IPS DF 4.7 (cell line): Measurements from ENCODE around the gene OLA1.

Experiments used
- DNase-seq: peaks from one replicate; pipeline ENCODE4 v3.0.0-alpha.2; 2013; ENCODE audit warnings: low spot score; ENCODE audit errors: extremely low read depth

The OLA1 gene

DNA sequence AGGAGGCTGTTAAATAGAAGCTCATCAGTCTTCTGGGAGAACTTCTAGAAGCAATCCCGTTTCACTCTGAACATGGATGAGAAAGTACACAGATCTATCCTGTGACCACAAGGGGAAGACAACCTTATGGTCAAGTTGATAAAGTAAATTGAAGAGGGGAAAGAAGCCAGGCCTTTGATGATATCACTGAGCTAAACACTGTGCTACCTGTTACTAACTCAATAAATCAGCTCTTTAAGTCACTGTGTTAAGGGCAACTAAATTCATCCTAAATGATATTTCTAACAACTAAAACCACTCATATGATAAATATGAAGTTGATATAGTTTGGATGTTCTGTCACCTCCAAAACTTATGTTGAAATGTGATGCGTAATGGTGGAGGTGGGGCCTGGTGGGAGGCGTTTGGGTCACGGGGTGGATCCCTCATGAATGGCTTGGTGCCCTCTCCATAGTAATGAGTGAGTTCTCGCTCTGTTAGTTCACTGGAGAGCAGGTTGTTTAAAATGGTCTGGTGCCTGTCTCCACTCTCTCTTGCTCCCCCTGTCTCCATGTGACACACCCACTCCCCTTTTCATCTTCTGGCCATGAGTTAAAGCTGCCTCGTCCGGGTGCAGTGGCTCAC, 23.6 kb downstream of the OLA1 start:
- DNase-seq, result no peak

DNA sequence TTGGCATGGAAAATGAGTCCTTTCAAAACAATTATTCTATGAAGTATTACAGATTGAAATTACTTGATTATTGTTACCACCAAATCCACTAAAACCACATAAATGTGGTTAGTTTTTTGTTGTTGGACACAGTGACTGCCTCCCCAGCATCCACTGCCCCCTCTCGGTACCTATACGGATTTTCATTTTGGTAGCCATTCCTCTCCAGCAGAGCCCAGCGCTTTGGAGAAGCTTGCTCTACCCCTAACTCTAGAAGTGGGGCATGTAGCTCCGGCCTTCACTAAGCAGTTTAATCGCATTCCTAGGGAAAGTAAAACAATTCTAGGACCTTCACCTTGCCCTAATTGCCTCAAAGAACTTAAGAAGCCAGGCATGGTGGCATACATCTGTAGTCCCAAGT, 24.2 kb downstream of the OLA1 start:
- no peak for DNase-seq

DNA sequence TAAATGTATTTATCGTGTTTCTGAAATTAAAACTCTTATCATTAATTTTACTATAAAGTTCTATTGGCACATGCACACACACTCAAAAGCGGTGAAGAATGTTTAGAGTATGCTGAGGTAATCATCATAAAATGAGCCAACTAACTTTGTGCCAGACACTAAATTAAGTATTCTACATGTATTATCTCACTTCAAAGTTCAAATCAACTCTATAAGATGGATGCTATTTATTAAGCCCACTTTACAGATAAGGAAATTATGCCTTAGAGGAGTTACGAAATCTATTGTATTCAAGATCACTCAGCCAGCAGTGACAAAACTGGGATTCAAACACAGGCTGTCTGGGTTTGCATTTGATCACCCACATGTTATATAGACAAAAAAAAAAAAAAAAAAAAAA, 24.9 kb downstream of the OLA1 start:
- no peak for DNase-seq

DNA sequence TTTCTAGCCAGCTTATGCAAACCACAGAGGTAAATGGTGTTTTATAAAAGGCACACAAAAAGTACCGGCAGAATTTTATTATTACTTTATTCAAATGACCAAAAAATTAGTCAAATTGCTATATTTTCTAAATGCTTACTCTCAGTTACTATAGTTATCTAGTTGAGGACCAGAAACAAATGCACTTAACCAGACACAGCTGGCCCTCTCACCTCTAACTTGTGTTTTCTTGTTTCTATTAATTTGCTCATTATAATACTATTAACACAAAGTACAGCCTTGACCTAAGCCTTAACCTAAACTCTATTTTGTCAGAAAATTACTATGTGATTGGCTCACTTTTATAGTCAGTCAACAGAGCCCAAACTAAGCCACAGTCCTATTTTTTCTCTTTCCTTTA, 26.2 kb downstream of the OLA1 start:
- no peak for DNase-seq

DNA sequence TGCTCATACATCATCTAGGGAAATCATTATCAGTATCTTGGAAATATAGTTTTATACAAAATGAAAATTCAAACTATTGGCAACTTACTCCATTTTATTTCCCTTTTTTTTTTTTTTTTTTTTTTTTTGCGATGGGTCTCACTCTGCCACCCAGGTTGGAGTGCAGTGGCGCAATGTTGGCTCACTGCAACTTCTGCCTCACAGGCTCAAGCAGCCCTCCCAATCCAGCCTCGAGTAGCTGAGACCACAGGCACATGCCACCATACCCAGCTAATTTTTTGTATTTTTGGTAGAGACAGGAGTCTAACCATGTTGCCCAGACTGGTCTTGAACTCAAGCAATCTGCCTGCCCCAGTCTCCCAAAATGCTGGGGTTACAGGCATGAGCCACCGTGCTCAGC, 29.0 kb downstream of the OLA1 start:
- no peak for DNase-seq

DNA sequence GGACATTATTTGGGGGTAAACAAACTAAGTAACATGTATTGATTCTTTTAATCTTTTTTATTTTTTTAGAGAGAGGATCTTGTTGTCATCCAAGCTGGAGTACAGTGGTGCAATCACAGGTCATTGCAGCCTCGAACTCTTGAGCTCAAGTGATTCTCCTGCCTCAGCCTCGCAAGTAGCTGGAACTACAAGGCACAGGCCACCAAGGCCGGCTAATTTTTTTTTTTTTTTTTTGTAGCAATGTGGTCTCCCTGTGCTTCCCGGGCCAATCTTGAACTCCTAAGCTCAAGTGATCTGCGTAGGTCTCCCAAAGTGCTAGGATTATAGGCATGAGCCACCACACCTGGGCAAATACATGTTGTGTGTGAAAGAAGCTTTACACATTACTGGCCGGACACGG, 29.6 kb downstream of the OLA1 start:
- DNase-seq, result no peak

DNA sequence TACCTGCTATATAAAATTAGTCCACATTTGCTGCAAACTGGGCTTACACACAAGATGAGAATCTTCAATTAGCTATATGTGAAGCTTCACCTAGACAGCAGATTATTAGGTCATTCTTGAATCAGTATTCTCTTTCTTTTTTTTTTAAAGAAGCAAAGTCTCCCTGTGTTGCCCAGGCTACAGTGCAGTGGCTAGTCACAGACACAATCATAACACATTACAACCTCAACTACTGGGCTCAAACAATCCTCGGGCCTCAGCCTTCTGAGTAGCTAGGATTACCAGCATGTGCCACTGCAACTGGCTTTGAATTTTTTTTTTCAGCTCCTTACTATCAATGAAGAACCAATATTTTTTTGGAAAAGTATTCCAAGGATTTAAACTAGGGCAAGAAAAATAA, 30.5 kb downstream of the OLA1 start:
- no peak for DNase-seq

DNA sequence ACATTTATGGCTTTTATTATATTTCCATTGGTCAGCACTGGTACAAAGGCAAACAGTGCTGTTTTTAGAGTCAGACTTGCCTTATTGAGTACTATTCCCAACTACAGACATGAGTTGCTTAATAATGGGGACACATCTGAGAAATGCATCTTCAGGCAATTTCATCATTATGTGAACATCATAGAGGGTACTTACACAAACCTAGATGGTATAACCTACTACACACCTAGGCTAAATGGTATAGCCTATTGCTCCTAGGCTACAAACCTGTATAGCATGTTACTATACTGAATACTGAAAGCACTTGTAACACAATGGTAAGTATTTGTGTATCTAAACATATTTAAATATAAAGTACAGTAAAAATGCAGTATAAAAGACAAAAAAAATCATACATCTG, 36.4 kb downstream of the OLA1 start:
- no peak for DNase-seq

DNA sequence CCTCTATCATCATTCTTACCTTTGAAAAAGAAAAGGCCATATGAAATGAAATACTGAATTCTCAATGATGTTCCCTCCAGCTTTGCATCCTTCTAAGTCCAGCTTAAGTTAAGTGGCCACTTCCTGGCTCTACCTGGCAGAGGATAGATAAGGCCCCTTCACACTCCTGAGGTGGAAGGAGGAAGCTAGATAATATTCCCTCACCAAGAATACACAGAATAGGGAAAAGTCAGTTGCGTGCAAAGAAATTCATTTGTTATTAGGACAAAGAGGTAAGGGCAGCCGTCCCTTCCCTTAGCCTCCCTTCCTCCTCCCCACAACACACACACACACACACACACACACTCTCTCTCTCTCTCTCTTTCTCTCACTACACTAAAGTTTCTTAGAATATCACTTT, 37.5 kb downstream of the OLA1 start:
- DNase-seq, result no peak

DNA sequence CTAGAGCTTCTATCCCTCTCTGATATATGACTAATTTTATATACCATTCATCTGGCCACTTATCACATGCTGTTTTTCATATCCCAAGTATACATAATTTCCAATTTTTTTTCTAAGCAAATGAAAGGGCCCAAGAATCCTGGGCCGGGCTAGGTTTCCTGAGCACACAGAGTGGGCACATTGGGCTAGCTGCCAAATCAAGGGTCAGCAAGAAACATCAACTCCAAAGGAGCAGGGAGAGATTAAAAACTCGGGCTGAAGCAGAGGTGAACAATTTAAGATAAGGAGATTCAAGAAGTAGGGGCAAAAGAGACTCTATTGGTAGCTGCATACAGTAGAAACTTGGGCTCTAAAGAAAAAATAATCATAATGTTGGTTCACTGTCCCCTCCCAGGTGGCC, 39.0 kb downstream of the OLA1 start:
- no peak for DNase-seq

DNA sequence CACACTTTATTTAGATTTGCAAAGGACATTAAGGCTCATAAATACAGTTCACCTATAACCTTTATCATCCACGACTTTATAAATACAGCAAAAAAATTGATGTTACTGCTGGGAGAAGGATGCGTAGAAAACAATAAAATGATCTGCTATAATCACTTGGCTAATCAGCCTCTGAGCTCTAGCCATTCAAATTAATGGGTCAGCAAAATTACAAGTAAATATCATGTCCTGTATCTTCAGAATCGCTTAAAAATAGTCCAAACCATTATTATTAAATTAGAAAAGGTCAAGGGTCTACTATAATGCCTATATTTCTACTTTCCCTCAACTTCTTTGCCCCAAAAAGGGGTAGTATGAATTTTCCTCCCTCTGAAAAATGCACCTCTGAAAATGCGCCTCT, 40.3 kb downstream of the OLA1 start:
- DNase-seq, result no peak

DNA sequence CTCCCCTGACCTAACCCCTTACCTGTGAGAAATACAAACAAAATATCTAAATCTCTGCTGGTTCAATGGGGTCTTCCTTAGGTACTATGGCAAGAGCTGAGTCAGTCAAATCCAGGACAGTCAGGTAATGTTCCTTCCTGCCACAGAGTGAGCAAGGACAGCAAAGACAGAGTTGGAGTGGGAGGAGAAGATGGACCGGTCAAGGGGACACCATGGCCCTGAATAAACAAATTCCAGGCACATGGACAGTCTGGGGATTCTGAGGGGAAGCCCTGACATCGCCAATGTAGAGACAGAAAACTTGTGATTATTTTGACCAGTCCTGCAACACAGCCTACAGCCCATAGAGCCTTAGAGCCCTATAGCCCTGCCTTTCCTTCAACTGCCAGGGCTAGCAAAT, 42.8 kb downstream of the OLA1 start:
- no peak for DNase-seq

DNA sequence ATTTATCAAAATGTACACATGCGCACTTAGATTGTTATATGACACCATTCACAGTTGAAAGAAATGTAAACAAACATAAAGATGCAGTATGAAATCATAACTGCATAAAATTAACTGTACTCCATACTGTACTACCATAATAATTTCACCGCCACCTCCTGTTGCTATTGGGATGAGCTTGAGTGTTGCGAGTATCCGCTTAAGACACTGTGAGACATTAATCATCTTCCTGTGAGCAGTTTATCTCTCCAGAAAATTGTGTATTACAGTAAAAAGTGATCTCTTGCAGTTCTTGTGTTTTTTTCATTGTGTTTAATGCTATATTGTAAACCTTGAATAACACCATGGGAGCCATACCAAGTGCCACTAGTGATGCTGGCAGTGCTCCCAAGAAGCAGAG, 46.1 kb downstream of the OLA1 start:
- no peak for DNase-seq

DNA sequence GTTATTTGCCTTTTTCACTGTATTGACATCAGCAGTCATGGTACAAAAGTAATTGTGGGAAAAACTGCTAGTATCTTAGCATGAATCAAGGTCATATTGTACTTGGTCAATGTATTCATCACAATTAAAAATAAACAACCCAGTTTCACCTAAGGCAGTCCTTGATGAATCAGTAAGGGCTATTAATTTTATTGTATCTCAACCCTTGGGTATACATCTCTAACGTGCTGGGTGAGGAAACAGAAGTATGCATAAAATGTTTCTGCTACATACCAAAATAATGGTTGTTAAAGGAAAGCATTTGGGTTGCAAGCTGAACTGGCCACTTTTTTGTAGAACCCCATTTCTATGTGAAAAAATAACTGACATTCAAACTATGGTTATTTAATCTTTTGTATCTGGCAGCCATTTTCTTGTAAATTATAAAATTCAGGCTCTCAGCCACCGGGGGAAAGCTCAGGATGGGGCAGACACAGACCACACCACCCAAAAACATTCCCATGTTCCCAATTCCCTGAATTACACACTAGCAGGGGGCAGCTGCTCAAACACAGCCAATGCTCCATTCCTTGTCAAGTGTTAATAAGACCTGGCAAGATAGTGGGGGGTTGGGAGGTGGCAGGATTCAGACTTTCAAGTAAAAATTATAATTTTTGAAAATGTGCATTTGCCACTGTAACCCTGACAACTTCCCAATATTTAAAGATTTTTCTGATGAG, 49.3 kb downstream of the OLA1 start:
- no peak for DNase-seq

DNA sequence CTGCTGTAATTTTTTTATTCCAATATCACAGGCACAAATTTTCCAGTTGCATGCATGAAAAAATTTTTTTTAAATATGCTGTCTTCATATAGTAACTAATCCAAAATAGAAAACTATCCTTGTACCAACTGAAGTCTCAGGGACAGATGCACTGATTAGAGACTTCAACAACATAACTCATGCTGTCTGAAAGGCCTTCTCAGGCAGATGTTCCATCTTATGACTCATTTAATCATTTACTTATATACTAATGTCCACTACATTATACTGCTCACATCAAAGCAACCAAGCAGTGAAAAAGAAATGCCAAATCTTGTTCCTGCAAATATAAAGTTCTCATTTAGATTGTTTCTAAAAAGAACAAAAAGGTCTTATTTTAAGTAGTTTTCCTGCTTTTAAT, 53.1 kb downstream of the OLA1 start:
- no peak for DNase-seq

DNA sequence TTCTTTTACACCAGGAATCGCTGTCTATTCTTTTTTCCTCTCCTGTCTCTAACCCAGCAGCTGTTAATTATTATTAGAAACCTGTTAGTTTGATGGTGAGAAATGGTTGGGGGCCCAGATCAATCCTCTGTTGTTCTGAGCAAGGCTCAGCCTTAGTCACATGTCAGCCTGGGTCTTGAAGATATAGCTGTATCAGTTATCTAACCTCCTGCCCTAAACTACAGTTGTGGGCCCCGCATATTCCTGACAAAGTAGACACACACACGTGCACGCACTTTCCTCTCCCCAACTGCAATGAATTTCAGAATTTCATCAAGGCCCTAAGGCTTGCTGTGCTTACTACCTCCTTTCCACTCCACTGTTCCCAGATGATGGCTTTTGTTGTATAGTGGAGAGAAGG, 54.6 kb downstream of the OLA1 start:
- DNase-seq, result no peak

DNA sequence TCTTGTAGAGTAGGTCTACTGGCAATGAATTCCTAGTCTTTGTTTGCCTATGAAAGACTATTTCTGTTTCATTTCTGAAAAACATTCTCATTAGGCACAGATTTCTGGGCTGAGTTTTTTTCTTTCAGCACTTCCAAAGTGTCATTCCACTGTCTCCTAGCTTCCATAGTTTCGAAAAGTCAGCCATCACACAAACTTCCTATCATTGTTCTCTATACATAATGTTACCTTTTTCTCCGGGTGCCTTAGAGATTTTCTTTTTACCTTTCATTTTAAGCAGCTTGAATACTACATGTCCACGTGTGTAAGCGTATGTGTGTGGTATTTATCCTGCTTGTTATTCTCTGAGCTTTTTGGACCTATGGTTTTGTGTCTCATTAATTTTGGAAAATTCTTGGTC, 55.7 kb downstream of the OLA1 start:
- DNase-seq, result no peak

DNA sequence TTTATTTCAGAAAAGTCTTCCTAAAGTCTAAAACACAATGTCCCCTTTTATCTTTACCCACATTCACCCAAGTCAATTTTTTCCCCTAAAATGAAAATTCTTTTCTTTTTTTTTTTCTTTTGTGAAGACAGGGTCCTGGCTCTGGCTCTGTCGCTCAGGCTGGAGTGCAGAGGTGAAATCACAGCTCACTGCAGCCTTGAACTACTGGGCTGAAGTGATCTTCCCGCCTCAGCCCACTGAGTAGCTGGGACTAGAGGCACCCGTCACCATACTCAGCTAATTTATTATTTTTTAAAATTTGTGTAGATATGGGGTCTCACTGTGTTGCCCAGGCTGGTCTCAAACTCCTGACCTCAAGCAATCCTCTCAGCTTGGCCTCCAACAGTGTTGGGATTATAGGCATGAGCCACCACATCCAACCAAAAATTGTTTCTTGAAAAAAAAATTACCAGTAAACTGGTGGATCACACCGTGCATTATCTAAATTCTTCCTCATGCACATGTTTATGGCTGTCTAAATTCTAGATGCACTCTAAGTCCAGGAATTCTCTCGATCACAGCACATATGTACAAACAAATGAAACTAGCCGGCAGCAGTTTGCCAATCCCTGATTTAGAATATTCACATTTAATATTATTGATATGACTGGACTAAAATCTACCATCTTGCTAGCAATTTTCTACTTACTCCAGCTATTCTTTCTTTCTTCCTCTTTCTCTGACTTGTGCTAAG, 56.8 kb downstream of the OLA1 start:
- no peak for DNase-seq

DNA sequence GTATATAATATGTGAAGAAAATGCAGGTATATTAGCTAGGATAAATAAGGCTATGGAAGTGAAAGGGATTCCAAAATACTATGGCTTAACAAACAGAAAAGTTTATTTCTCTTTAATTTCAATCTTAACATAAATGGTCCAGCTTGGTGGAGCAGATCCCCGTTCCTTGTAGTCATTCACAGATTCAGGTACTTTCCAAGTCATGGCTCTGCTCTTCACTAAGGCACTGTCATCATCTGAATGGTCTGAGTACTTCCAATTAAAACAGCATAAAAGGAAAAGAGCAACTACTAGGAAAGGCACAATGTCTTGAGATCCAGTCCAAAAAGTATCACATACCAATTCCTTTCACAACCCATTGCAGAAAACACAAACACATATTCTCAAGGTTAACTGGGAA, 63.4 kb downstream of the OLA1 start:
- no peak for DNase-seq

DNA sequence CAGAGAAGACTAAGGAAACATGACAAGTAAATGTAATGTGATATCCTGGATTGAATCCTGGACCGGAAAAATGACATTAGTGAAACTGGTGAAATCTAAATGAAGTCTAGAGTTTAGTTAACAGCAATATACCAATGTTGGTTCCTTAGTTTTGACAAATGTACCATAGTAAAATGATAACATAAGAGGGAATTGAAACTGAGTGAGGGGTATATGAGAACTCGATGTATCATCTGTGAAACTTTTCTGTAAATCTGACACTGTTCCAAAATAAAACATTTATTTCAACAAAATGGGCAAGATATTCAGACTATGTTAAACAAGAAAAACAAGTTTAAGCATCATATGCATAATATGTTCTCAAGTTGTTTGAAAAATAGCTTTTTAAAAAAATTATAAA, 63.8 kb downstream of the OLA1 start:
- DNase-seq, result no peak

DNA sequence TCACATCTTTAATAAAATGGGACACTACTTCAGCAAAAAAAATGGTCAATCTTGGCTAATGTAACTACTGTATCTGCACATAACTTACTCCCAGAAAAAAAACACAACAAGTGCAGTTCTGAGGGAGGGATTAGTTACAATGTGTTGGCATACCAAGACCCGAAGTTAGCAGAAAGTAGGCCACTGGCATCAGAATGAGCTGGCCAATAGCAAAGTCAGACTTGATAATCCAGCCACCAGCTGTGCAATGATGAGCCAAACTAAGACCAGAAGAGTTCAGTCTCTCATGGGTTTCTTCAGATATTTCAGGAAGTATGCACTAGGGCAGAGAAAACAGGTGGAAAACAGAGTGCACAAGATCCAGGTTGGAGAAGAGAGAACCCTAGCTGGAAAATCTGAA, 65.3 kb downstream of the OLA1 start:
- DNase-seq, result no peak

DNA sequence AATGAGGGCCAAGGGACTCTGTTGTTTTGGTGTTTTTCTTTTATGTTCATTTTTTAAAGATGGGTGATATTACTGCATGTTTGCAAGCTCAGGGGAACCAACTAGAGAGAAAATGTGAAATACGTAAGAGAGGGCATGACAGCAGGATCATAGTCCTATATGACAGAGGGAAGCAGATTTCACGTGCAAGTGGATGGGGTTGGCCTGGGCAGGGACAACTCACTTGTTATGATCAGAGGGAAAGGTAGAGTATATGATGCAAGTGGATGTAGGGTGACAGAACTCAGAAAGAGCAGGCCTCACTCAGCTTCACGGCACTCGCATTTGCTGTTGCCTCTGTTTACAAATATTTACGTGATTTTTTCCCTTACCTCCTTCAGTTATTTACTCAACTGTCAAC, 67.0 kb downstream of the OLA1 start:
- DNase-seq, result no peak

DNA sequence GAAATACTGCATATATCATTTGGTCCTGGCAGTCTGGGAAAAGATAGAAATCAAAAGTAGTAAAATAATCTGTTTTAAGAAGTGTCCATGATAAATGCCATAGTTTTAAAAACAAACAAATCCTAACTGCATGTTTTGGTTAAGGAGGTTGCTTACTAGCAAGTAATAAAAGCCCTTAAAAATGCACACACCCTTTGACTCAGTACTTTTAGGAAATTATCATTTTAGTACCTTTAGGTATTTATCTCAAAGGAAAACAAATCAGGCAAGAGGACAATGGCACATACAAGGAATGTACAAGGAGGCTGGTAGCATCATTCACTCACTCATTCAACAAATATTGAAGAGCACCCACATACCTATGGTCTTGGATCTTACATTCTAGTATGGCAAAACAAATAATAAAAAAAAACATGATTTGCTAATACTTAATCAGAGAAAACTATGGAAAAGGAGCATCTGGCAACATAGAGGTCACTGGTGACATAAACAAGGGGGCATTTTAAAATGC, 67.6 kb downstream of the OLA1 start:
- no peak for DNase-seq
